Measurements from ENCODE around the gene ITLN2.
"Not testable (repeated sequence)": the region's sequence is repeated elsewhere in the genome, so short reads cannot be mapped to it uniquely, and the experiment has no call there.

Gene ITLN2

GRCh38 chr1:160951443-160952128 lies 3.0 kb downstream of the ITLN2 start:
- peak; percentile 54; the same call in 1 of the 2 replicates for TF ChIP-seq MAX (IDR thresholded peaks at IDR 0.05; ENCODE audit: low read depth, low read length)
- TF ChIP-seq CTCF (IDR thresholded peaks at IDR 0.05; ENCODE audit: low read depth, low read length): peak; percentile 82
- peak; percentile 63; the same call in 1 of the 2 replicates for TF ChIP-seq MYC (IDR thresholded peaks at IDR 0.05; ENCODE audit: low read depth, low read length)
- no peak for TF ChIP-seq POLR2A (IDR thresholded peaks at IDR 0.05; ENCODE audit: extremely low read depth, insufficient read length)
- peak; percentile 76 for DNase-seq (ENCODE audit: low read depth)

GRCh38 chr1:160950657-160951056 lies 4.0 kb downstream of the ITLN2 start:
- no peak for DNase-seq (ENCODE audit: low read depth)
- TF ChIP-seq POLR2A (IDR thresholded peaks at IDR 0.05; ENCODE audit: extremely low read depth, insufficient read length): no peak
- TF ChIP-seq CTCF (IDR thresholded peaks at IDR 0.05; ENCODE audit: low read depth, low read length): no peak
- TF ChIP-seq MAX (IDR thresholded peaks at IDR 0.05; ENCODE audit: low read depth, low read length): no peak
- TF ChIP-seq MYC (IDR thresholded peaks at IDR 0.05; ENCODE audit: low read depth, low read length): no peak
- H3K4me3 ChIP-seq (ENCODE audit: low read depth, low read length): no peak overlapping the region

More at GRCh38 chr1:160951443-160952128, 3.0 kb downstream of the ITLN2 start:
- H3K4me3 ChIP-seq (ENCODE audit: low read depth, low read length): no peak overlapping the region

GRCh38 chr1:160949881-160950280 lies 4.7 kb downstream of the ITLN2 start:
- DNase-seq (ENCODE audit: low read depth): no peak
- TF ChIP-seq CTCF (IDR thresholded peaks at IDR 0.05; ENCODE audit: low read depth, low read length): no peak
- no peak for TF ChIP-seq MYC (IDR thresholded peaks at IDR 0.05; ENCODE audit: low read depth, low read length)
- no peak overlapping the region for H3K4me3 ChIP-seq (ENCODE audit: low read depth, low read length)

GRCh38 chr1:160949216-160949880 lies 5.3 kb downstream of the ITLN2 start:
- not testable (repeated sequence) for DNase-seq (ENCODE audit: low read depth); H3K4me3 ChIP-seq (ENCODE audit: low read depth, low read length)

- DNase-seq (ENCODE audit: low read depth); H3K4me3 ChIP-seq (ENCODE audit: low read depth, low read length): not testable (repeated sequence)
These were observed 7.3 kb downstream of the ITLN2 start for GRCh38 chr1:160947174-160947759.

GRCh38 chr1:160945881-160946280 lies 8.7 kb downstream of the ITLN2 start:
- not testable (repeated sequence) for H3K4me3 ChIP-seq (ENCODE audit: low read depth, low read length); DNase-seq (ENCODE audit: low read depth)

- no peak for DNase-seq (ENCODE audit: low read depth)
- TF ChIP-seq POLR2A (IDR thresholded peaks at IDR 0.05; ENCODE audit: extremely low read depth, insufficient read length) (no peak), MAX (IDR thresholded peaks at IDR 0.05; ENCODE audit: low read depth, low read length) (no peak), CTCF (IDR thresholded peaks at IDR 0.05; ENCODE audit: low read depth, low read length) (no peak), MYC (IDR thresholded peaks at IDR 0.05; ENCODE audit: low read depth, low read length) (no peak)
- H3K4me3 ChIP-seq (ENCODE audit: low read depth, low read length): no peak overlapping the region
These were observed 9.5 kb downstream of the ITLN2 start for GRCh38 chr1:160945079-160945478.

Measured in NB4 (cell line).